GM18505 (cell line): ENCODE data around the gene PLPP2.

Source experiments
- ATAC-seq: cut with Tn5 transposase; IDR thresholded peaks from one replicate; pipeline ENCODE4 v1.9.1; 2021; ENCODE audit not compliant: unreplicated experiment
- POLR2A ChIP-seq: IDR thresholded peaks from 4 replicates; pipeline ENCODE4 v1.6.1; 2011; ENCODE audit warnings: borderline replicate concordance; ENCODE audit not compliant: insufficient read depth, insufficient read length; ENCODE audit errors: extremely low read depth

PLPP2 gene

DNA sequence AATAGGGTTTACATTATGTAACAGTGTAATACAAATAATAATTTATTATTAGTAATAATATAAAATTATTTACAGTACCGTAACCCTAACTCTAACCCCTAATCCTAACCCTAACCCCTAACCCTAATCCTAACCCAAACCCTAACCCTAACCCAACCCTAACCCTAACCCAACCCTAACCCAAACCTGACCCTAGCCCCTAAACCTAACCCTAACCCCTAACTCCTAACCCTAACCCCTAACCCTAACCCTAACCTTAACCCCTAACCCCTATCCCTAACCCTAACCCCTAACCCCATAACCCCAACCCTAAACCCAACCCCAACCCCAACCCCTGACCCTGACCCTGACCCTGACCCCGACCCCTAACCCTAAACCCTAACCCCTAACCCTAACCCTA is 45.7 kb downstream of the PLPP2 start:
- no peak for TF ChIP-seq POLR2A
- ATAC-seq, result no peak
